Left renal cortex interstitium (tissue), 4 donors: ENCODE data around the gene SUGCT. TPM values are rescaled to one million over a fixed set of nuclear protein-coding genes. Genes with fewer than 3 reads are reported as not detected.

Experiments
- DNase-seq, 4 donors: peaks; one replicate each; pipeline ENCODE4 v3.0.0-alpha.2; 2013; ENCODE audit warnings: low read depth in 4 of 4, low spot score in 2 of 4, missing footprints in 1 of 4
- polyA plus RNA-seq, 4 donors: library from polyadenylated mRNA; unstranded; fragments of 120-200 nt; gene quantifications; one replicate each; pipeline ENCODE4 v1.2.1, GENCODE V29; 2013; ENCODE audit not compliant: insufficient read length in 4 of 4

The SUGCT gene
- polyA plus RNA-seq, 4 donors = 11.4 to 16.5 (median 12.5) TPM

DNA sequence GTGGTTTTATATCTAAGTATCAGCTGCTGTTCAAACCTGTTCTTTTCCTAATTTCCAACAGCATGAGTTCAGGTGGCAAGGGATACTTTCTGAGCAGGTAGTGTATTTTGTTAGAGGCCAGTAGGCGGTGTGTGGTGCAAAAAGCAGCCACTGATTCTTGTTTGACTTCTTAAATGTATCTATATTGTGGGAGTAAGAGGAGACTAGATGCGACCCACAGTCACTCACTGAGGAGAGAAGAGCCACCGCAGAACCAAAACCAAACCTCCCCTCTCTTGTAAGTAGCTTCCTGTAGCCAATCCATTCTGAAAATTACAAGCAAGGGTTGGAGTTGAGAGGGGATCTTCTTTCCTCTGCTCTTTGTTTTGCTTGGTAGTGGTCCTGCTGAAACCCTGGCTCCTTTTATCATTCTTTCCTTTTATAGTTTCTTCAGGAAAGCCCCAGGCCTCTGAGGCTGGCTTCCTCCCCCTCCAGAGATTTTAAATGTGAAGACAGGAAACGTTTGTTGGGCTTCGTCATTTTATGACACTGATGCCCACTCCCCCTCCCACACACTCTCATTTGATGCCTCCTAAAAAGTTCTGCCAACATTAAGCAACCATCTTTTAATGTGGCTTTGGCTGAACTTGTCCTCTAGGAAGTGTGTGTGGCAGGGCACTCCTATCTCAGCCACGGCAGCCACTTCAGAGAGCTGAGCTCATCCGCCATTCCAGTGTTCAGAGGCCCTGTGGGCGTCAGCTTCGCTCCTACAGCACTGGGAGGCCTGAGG, 566.0 kb downstream of the SUGCT start:
- DNase-seq = no peak

- no peak for DNase-seq
Observed at GRCh38 chr7:40701836-40702551, 567.2 kb downstream of the SUGCT start.

DNA sequence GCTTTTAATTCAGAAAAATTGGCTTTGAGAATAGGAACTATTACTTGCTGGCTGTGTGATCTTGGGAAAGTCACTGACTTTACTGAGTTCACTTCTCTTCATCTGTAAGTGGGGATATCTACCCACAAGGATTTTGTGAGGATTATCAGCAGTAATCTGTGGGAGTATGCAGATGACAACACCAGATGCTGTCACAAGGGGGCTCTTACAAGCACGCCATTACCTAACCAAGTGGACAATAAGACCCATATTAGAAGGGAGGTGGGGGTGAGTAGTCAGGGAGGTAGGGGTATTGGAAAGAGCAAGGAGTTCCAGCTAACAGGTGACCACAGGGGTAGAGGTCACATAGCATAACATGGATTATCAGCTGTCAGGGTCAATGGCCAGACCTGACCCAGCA, 569.4 kb downstream of the SUGCT start:
- DNase-seq = no peak

DNA sequence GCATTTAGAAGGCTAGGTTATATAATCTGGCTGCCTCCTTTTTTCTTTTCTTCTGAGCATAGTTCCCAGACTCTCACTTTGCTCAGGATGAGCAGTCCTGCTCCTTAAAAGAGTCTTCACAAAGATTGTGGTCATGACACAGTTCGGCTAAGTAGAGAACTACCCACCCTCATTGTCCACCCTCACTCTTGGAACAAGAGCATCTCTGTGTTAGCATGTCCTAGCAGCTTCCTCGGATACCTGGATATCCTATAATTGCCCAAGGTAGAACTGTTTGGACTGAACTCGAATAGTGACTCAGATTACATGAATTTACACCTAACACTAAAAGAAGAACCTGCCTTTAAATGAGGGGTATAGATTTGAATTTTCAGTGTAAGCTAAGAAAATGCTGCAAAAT, 572.0 kb downstream of the SUGCT start:
- no peak for DNase-seq

DNA sequence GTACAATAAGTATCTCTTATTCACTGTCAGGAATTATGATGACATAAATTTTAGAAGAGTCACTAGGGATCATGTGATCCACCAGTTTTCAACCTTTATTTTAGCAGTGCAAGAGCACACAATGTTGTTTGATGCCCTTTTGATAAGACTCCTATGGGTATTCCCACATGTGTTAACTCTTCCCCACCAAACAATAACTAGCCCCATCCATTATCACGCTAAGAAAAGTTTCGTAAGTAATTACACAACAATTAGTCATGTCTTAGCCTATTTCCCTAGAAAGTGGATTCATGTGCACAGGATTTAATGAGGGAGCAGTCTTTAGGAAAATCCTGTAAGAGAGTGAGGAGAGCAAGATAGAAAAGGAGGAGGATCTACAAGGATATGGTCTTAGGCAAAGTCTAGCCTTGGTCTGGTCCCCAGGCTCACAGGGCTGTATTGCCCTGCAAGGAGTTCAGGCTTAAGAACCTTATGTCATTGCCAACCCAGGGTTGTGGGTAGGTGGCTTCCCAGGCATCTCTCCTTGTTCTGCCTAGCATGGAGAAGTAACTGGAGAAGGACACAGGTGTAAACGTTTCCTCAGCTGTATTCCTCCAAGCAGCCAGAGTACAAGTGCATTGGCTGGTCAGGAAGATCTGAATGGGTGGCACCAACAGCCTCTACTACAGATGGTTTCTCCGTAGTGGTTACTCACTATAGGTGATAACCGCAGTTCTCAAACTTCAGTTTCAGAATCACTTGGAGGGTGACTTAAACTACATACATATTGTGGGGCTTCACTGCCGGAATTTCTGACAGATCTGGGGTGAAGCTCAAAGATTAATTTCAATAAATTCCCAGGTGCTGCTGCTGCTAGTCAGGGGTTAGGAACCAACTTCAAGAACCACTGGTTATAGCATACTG, 574.5 kb downstream of the SUGCT start:
- no peak for DNase-seq

- DNase-seq = no peak
Observed at GRCh38 chr7:40711706-40712105, 576.9 kb downstream of the SUGCT start.

GRCh38 chr7:40714363-40715052, 579.7 kb downstream of the SUGCT start:
- no peak for DNase-seq

GRCh38 chr7:40715053-40715430, 580.2 kb downstream of the SUGCT start:
- DNase-seq = no peak

GRCh38 chr7:40716052-40716451, 581.2 kb downstream of the SUGCT start:
- no peak for DNase-seq

DNA sequence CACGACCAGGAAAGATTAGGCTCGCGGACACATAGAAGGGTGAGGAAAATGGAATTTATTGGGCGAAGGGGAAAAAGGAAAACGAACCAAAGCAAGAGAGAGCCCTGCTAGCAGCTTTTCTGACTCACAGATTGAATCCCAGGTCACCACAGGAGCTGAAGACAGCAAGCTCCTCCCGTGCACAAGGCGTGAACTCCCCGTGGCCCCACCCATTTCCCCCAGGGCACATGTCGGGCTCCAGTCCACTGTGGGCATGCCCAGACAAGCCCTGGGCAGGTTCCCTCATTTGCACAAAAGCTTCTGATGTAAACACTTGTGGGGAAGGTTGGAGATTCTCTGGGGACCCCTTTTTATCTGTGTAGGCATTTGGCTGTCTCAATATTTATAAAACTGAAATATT, 582.4 kb downstream of the SUGCT start:
- DNase-seq = no peak

- no peak for DNase-seq
Observed at GRCh38 chr7:40720416-40720815, 585.6 kb downstream of the SUGCT start.

DNA sequence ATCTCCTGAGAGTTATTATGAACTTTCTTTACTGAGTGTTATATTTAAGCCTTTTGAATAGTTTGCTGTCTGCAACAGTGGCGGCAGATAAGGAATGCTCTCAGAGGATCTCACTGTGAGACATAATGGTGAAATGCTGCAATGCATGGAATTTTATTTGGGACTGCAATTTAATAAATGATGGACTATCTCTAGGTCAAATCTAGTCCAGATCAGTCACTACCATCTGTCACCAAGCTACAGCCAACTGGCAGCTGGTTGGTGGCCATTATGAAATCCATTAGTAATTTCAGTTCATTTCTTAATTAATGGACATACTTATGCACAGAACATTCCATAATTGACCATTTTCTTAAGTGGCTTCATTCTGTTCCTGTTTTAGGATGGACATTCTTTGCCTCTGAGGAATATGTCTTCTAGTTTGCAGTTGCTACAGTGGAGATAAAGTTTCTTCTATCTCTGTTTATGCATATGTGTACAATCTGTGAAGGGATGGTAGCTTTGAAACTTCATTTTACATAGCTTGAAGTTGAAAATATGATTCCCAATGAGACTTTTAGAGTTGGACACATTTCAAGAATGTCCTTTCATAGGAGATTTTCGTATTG, 586.6 kb downstream of the SUGCT start:
- DNase-seq = no peak

- no peak for DNase-seq
Observed at GRCh38 chr7:40722242-40722641, 587.4 kb downstream of the SUGCT start.

- no peak for DNase-seq
Observed at GRCh38 chr7:40723829-40724228, 589.0 kb downstream of the SUGCT start.

- DNase-seq = no peak
Observed at GRCh38 chr7:40726559-40726958, 591.8 kb downstream of the SUGCT start.

- no peak for DNase-seq
Observed at GRCh38 chr7:40733114-40733513, 598.3 kb downstream of the SUGCT start.

GRCh38 chr7:40733578-40733977, 598.8 kb downstream of the SUGCT start:
- no peak for DNase-seq

DNA sequence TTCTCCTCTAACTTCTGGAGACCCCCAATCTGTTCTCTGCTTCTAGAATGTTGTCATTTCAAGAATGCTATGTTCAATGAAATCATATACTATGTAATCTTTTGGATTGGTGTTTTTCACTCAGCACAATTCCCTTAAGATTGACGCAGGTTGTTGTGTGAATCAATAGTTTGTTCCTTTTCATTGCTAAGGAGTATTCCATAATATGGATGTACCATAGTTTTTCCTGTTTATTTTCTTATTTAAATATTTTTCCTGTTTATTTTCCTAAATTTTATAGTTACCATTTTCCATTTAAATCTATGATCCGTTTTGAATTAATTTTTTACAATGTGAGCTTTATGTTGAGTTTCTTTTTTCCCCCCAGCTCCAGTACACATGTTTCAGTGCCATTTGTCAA, 604.5 kb downstream of the SUGCT start:
- DNase-seq = no peak

- no peak for DNase-seq
Observed at GRCh38 chr7:40742270-40742669, 607.5 kb downstream of the SUGCT start.

- DNase-seq = no peak
Observed at GRCh38 chr7:40746841-40747556, 612.2 kb downstream of the SUGCT start.
